Loucy (cell line): ENCODE measurements around the gene CEP85L.

Experiments
- H2AFZ ChIP-seq: fragments of 200-600 bp; sonication (generic); 2 replicates; pipeline ENCODE4 v1.6.0; 2016; ENCODE audit warnings: antibody characterized with exemption, mild to moderate bottlenecking, low read length, moderate library complexity
- H3F3A ChIP-seq: fragments of 200-600 bp; 2 replicates; pipeline ENCODE4 v1.6.0; 2016; ENCODE audit warnings: antibody characterized with exemption, low read depth, mild to moderate bottlenecking
- H3K27me3 ChIP-seq: fragments of 200-600 bp; sonication (generic); 2 replicates; pipeline ENCODE4 v1.6.1; 2014; ENCODE audit warnings: low read length, mild to moderate bottlenecking; ENCODE audit not compliant: insufficient read depth, poor library complexity, severe bottlenecking
- H3K36me3 ChIP-seq: fragments of 200-600 bp; sonication (generic); 2 replicates; pipeline ENCODE4 v1.6.1; 2016; ENCODE audit warnings: low read length; ENCODE audit not compliant: insufficient read depth
- H3K4me1 ChIP-seq: fragments of 200-600 bp; sonication (generic); 2 replicates; pipeline ENCODE4 v1.5.1; 2014; ENCODE audit warnings: low read length, mild to moderate bottlenecking; ENCODE audit not compliant: insufficient read depth, poor library complexity, severe bottlenecking
- H3K4me2 ChIP-seq: fragments of 200-600 bp; sonication (generic); 2 replicates; pipeline ENCODE4 v1.6.0; 2014; ENCODE audit warnings: antibody characterized with exemption, low read length, low read depth, mild to moderate bottlenecking; ENCODE audit not compliant: poor library complexity, severe bottlenecking
- H3K4me3 ChIP-seq: fragments of 200-600 bp; sonication (generic); 2 replicates; pipeline ENCODE4 v1.5.1; 2014; ENCODE audit warnings: low read length, mild to moderate bottlenecking, mixed read lengths; ENCODE audit not compliant: poor library complexity, severe bottlenecking
- H3K79me2 ChIP-seq: fragments of 200-600 bp; sonication (generic); 2 replicates; pipeline ENCODE4 v1.6.1; 2014; ENCODE audit warnings: low read length; ENCODE audit not compliant: insufficient read depth
- H3K9ac ChIP-seq: fragments of 200-600 bp; sonication (generic); 2 replicates; pipeline ENCODE4 v1.6.0; 2014; ENCODE audit warnings: mild to moderate bottlenecking, low read depth, low read length, moderate library complexity; ENCODE audit not compliant: poor library complexity, severe bottlenecking
- H3K9me2 ChIP-seq: fragments of 200-600 bp; sonication (generic); replicated peaks from 2 replicates; pipeline ENCODE4 v1.6.1; 2016; ENCODE audit warnings: low read depth, low read length, mixed read lengths
- H3K9me3 ChIP-seq: fragments of 200-600 bp; sonication (generic); 2 replicates; pipeline ENCODE4 v1.6.1; 2014; ENCODE audit warnings: mild to moderate bottlenecking, antibody characterized with exemption, low read length, low read depth; ENCODE audit not compliant: insufficient read depth
- H4K20me1 ChIP-seq: fragments of 200-600 bp; sonication (generic); 2 replicates; pipeline ENCODE4 v1.6.0; 2014; ENCODE audit warnings: antibody characterized with exemption, low read length, mild to moderate bottlenecking; ENCODE audit not compliant: insufficient read depth, poor library complexity, severe bottlenecking
- CTCF ChIP-seq: fragments of 200-600 bp; sonication (generic); conservative IDR thresholded peaks from 2 replicates; pipeline ENCODE4 v1.5.1; 2014; ENCODE audit warnings: mild to moderate bottlenecking, antibody characterized with exemption, low read length
- EZH2phosphoT487 ChIP-seq: fragments of 200-600 bp; IDR thresholded peaks from 2 replicates; pipeline ENCODE4 v1.6.1; 2018; ENCODE audit warnings: antibody characterized with exemption, mild to moderate bottlenecking, moderate library complexity, borderline replicate concordance

CEP85L gene

GRCh38 chr6:118565311-118565960 is 86.0 kb downstream of the CEP85L start:
- Histone ChIP-seq H3K4me1 (no peaks in the 10 kb centered on the region), H4K20me1 (peaks cover 4% of the 10 kb centered on the region), H3K4me3 (no peak overlapping the region), H3K27me3 (no peaks in the 10 kb centered on the region), H3K79me2 (peaks cover 42% of the 10 kb centered on the region), H3K4me2 (no peak overlapping the region), H3F3A (0 out of 2 replicates have a peak, but pooled peaks cover 2% of the 10 kb centered on the region), H2AFZ (no peak overlapping the region), H3K9ac (no peak overlapping the region), H3K36me3 (peaks cover 21% of the 10 kb centered on the region), H3K9me3 (no peaks in the 10 kb centered on the region), H3K9me2 (no peaks in the 10 kb centered on the region)
- TF ChIP-seq EZH2phosphoT487 = no peak
- peak; percentile 76 for TF ChIP-seq CTCF

- H3K4me3 ChIP-seq = no peak overlapping the region
- H3K9ac ChIP-seq = no peak overlapping the region
- TF ChIP-seq EZH2phosphoT487 = no peak
- no peak for TF ChIP-seq CTCF
- peaks cover 21% of the 10 kb centered on the region for H3K36me3 ChIP-seq
- H2AFZ ChIP-seq = no peak overlapping the region
- peaks cover 35% of the 10 kb centered on the region for H3K79me2 ChIP-seq
- H3F3A ChIP-seq = peaks cover 11% of the 10 kb centered on the region; the same call in 1 of the 2 replicates
- no peaks in the 10 kb centered on the region for H3K9me2 ChIP-seq
- no peaks in the 10 kb centered on the region for H3K9me3 ChIP-seq
- H3K27me3 ChIP-seq = no peaks in the 10 kb centered on the region
- H3K4me2 ChIP-seq = no peak overlapping the region
- no peaks in the 10 kb centered on the region for H4K20me1 ChIP-seq
- peaks cover 18% of the 10 kb centered on the region for H3K4me1 ChIP-seq
Observed at GRCh38 chr6:118562959-118563358, 88.4 kb downstream of the CEP85L start.

GRCh38 chr6:118562248-118562647 is 89.1 kb downstream of the CEP85L start:
- TF ChIP-seq EZH2phosphoT487 = no peak
- TF ChIP-seq CTCF = no peak
- Histone ChIP-seq H3K4me2 (no peak overlapping the region), H4K20me1 (no peaks in the 10 kb centered on the region), H3K27me3 (no peaks in the 10 kb centered on the region), H3K9me3 (no peaks in the 10 kb centered on the region), H3K36me3 (peaks cover 21% of the 10 kb centered on the region), H2AFZ (no peak overlapping the region), H3K9me2 (no peaks in the 10 kb centered on the region), H3K4me3 (no peak overlapping the region), H3K4me1 (peaks cover 25% of the 10 kb centered on the region), H3F3A (peaks cover 11% of the 10 kb centered on the region; the same call in 1 of the 2 replicates), H3K79me2 (peaks cover 35% of the 10 kb centered on the region), H3K9ac (no peak overlapping the region)
